GM21367 (cell line): ENCODE results near the gene LDLRAP1.

Experiments used
- ATAC-seq: cut with Tn5 transposase; IDR thresholded peaks from one replicate; pipeline ENCODE4 v1.9.1; 2021; ENCODE audit not compliant: unreplicated experiment

The LDLRAP1 gene

GRCh38 chr1:25523542-25523941 lies 19.9 kb upstream of the LDLRAP1 start:
- no peak for ATAC-seq

- no peak for ATAC-seq
These were observed 18.6 kb upstream of the LDLRAP1 start for GRCh38 chr1:25524568-25525360.

- ATAC-seq = no peak
These were observed 18.1 kb upstream of the LDLRAP1 start for GRCh38 chr1:25525361-25525688.

- ATAC-seq = no peak
These were observed 16.7 kb upstream of the LDLRAP1 start for GRCh38 chr1:25526753-25527152.

GRCh38 chr1:25527226-25527846 lies 16.1 kb upstream of the LDLRAP1 start:
- no peak for ATAC-seq

- no peak for ATAC-seq
These were observed 15.3 kb upstream of the LDLRAP1 start for GRCh38 chr1:25527946-25528595.

- ATAC-seq = no peak
These were observed 14.4 kb upstream of the LDLRAP1 start for GRCh38 chr1:25528881-25529517.

GRCh38 chr1:25529518-25530185 lies 13.8 kb upstream of the LDLRAP1 start:
- ATAC-seq = no peak

GRCh38 chr1:25530186-25531081 lies 13.0 kb upstream of the LDLRAP1 start:
- no peak for ATAC-seq

GRCh38 chr1:25531082-25531461 lies 12.3 kb upstream of the LDLRAP1 start:
- no peak for ATAC-seq

GRCh38 chr1:25532970-25533369 lies 10.4 kb upstream of the LDLRAP1 start:
- no peak for ATAC-seq

- no peak for ATAC-seq
These were observed 9.5 kb upstream of the LDLRAP1 start for GRCh38 chr1:25533775-25534409.

- no peak for ATAC-seq
These were observed 9.0 kb upstream of the LDLRAP1 start for GRCh38 chr1:25534410-25534788.

- no peak for ATAC-seq
These were observed 7.3 kb upstream of the LDLRAP1 start for GRCh38 chr1:25536124-25536523.

- ATAC-seq = no peak
These were observed 6.1 kb upstream of the LDLRAP1 start for GRCh38 chr1:25537153-25537831.

- no peak for ATAC-seq
These were observed 5.1 kb upstream of the LDLRAP1 start for GRCh38 chr1:25538191-25538767.

- ATAC-seq = no peak
These were observed 2.6 kb upstream of the LDLRAP1 start for GRCh38 chr1:25540750-25541342.

- ATAC-seq = no peak
These were observed 2.0 kb upstream of the LDLRAP1 start for GRCh38 chr1:25541425-25541824.
